DLD1 (cell line): Measurements from ENCODE around the gene SH3GL2.

ENCODE experiments used
- in situ Hi-C: cut with HindIII; loops from 2 replicates; pipeline ENCODE4 v1.10.0; 2017; ENCODE audit warnings: low sequenced_read_pairs

SH3GL2 gene

GRCh38 chr9:17609312-17610005 is 30.6 kb downstream of the SH3GL2 start:
- in situ Hi-C loops = no loop called here

- in situ Hi-C loops = no loop called here
Measured at GRCh38 chr9:17611342-17611741, 32.5 kb downstream of the SH3GL2 start.

GRCh38 chr9:17611917-17612316 is 33.1 kb downstream of the SH3GL2 start:
- in situ Hi-C loops = no loop called here

- in situ Hi-C loops = no loop called here
Measured at GRCh38 chr9:17613758-17614157, 34.9 kb downstream of the SH3GL2 start.

- in situ Hi-C loops = no loop called here
Measured at GRCh38 chr9:17614250-17614649, 35.4 kb downstream of the SH3GL2 start.

- in situ Hi-C loops = no loop called here
Measured at GRCh38 chr9:17614903-17615302, 36.0 kb downstream of the SH3GL2 start.

- in situ Hi-C loops = no loop called here
Measured at GRCh38 chr9:17622141-17622540, 43.3 kb downstream of the SH3GL2 start.

- in situ Hi-C loops = no loop called here
Measured at GRCh38 chr9:17622749-17623148, 43.9 kb downstream of the SH3GL2 start.

- in situ Hi-C loops = no loop called here
Measured at GRCh38 chr9:17623965-17624364, 45.1 kb downstream of the SH3GL2 start.

- in situ Hi-C loops = no loop called here
Measured at GRCh38 chr9:17624571-17624970, 45.7 kb downstream of the SH3GL2 start.

GRCh38 chr9:17625644-17626388 is 47.0 kb downstream of the SH3GL2 start:
- in situ Hi-C loops = no loop called here

- in situ Hi-C loops = no loop called here
Measured at GRCh38 chr9:17627641-17628040, 48.8 kb downstream of the SH3GL2 start.

- in situ Hi-C loops = no loop called here
Measured at GRCh38 chr9:17628624-17629023, 49.8 kb downstream of the SH3GL2 start.

- in situ Hi-C loops = no loop called here
Measured at GRCh38 chr9:17630531-17630949, 51.7 kb downstream of the SH3GL2 start.

GRCh38 chr9:17631396-17631795 is 52.5 kb downstream of the SH3GL2 start:
- in situ Hi-C loops = no loop called here

GRCh38 chr9:17632994-17633393 is 54.1 kb downstream of the SH3GL2 start:
- in situ Hi-C loops = no loop called here

- in situ Hi-C loops = no loop called here
Measured at GRCh38 chr9:17635115-17635890, 56.4 kb downstream of the SH3GL2 start.

- in situ Hi-C loops = no loop called here
Measured at GRCh38 chr9:17636349-17636748, 57.5 kb downstream of the SH3GL2 start.

- in situ Hi-C loops = no loop called here
Measured at GRCh38 chr9:17636821-17637220, 58.0 kb downstream of the SH3GL2 start.

- in situ Hi-C loops = no loop called here
Measured at GRCh38 chr9:17637229-17637628, 58.4 kb downstream of the SH3GL2 start.

GRCh38 chr9:17648516-17648915 is 69.7 kb downstream of the SH3GL2 start:
- in situ Hi-C loops = no loop called here

GRCh38 chr9:17651725-17652124 is 72.9 kb downstream of the SH3GL2 start:
- in situ Hi-C loops = no loop called here
